22Rv1 (cell line): ENCODE measurements around the gene GRIK1.

Experiments used
- CTCF ChIP-seq: fragments of 450-650 bp; IDR thresholded peaks from 2 replicates; pipeline ENCODE4 v1.5.1; 2017; ENCODE audit warnings: mild to moderate bottlenecking
- ZFX ChIP-seq: fragments of 450-650 bp; IDR thresholded peaks from 2 replicates; pipeline ENCODE4 v1.6.1; 2017; ENCODE audit warnings: antibody characterized with exemption, borderline replicate concordance

GRCh38 chr21:29751473-29752185 is 188.2 kb downstream of the GRIK1 start:
- TF ChIP-seq CTCF (no peak), ZFX (no peak)
